Stimulated activated naive B cell treated with anti-CD40 and anti-IgM and Interleukin-4, amounts not matched to agents 10 μg/mL and 1 μg/mL and 100 μg/mL, for 72 hours (primary cell): ENCODE measurements around the gene MEG3.

ENCODE experiments used
- ATAC-seq, 2 donors: fragments of 150-1000 bp; cut with Tn5 transposase; replicated peaks; 2 replicates each; pipeline ENCODE4 v1.10.0; 2021; ENCODE audit warnings: moderate library complexity in 1 of 2
- DNase-seq: peaks from one replicate; pipeline ENCODE4 v3.0.0; 2021
- H3K27ac Mint-ChIP-seq: one replicate; pipeline ENCODE4 v1.8.0; 2022; ENCODE audit warnings: mild to moderate bottlenecking, mixed read lengths
- H3K27me3 Mint-ChIP-seq, 2 donors: one replicate each; pipeline ENCODE4 v1.8.0; 2022; ENCODE audit warnings: mixed read lengths in 2 of 2
- H3K36me3 Mint-ChIP-seq, 2 donors: one replicate each; pipeline ENCODE4 v1.8.0; 2022; ENCODE audit warnings: mixed read lengths in 2 of 2, mild to moderate bottlenecking in 1 of 2
- H3K4me1 Mint-ChIP-seq, 2 donors: one replicate each; pipeline ENCODE4 v1.8.0; 2022; ENCODE audit warnings: mixed read lengths in 2 of 2, mild to moderate bottlenecking in 1 of 2
- H3K4me3 Mint-ChIP-seq, 2 donors: one replicate each; pipeline ENCODE4 v1.8.0; 2022; ENCODE audit warnings: mild to moderate bottlenecking in 2 of 2, mixed read lengths in 2 of 2, moderate library complexity in 1 of 2
- H3K9me3 Mint-ChIP-seq, 2 donors: one replicate each; pipeline ENCODE4 v1.8.0; 2022; ENCODE audit warnings: mixed read lengths in 2 of 2, mild to moderate bottlenecking in 1 of 2

Gene MEG3

GRCh38 chr14:100784523-100785337, 41.2 kb upstream of the MEG3 start:
- H3K4me3 Mint-ChIP-seq: no peak overlapping the region
- ATAC-seq (no peak), DNase-seq (no peak)
- no peak overlapping the region for H3K27ac Mint-ChIP-seq
- H3K36me3 Mint-ChIP-seq: no peaks in the 10 kb centered on the region
- no peaks in the 10 kb centered on the region for H3K4me1 Mint-ChIP-seq
- H3K9me3 Mint-ChIP-seq: no peaks in the 10 kb centered on the region
- H3K27me3 Mint-ChIP-seq: peaks cover 5 to 25% of the 10 kb centered on the region in 2 donors

- DNase-seq (no peak), ATAC-seq (no peak)
- Mint-ChIP-seq H3K27me3 (peaks cover 5 to 21% of the 10 kb centered on the region in 2 donors), H3K36me3 (no peaks in the 10 kb centered on the region), H3K27ac (no peak overlapping the region), H3K9me3 (no peaks in the 10 kb centered on the region), H3K4me1 (no peaks in the 10 kb centered on the region), H3K4me3 (no peak overlapping the region)
Measured at GRCh38 chr14:100785338-100785615, 40.6 kb upstream of the MEG3 start.

GRCh38 chr14:100785626-100786025, 40.3 kb upstream of the MEG3 start:
- Mint-ChIP-seq H3K9me3 (no peaks in the 10 kb centered on the region), H3K27me3 (peaks cover 4 to 18% of the 10 kb centered on the region in 2 donors), H3K27ac (no peak overlapping the region), H3K4me1 (no peaks in the 10 kb centered on the region), H3K36me3 (no peaks in the 10 kb centered on the region), H3K4me3 (no peak overlapping the region)
- ATAC-seq: no peak
- no peak for DNase-seq

- no peak overlapping the region for H3K27ac Mint-ChIP-seq
- no peak for ATAC-seq
Measured at GRCh38 chr14:100786131-100786530, 39.8 kb upstream of the MEG3 start.

GRCh38 chr14:100786576-100787219, 39.2 kb upstream of the MEG3 start:
- H3K4me1 Mint-ChIP-seq: no peaks in the 10 kb centered on the region
- no peak overlapping the region for H3K4me3 Mint-ChIP-seq
- no peak overlapping the region for H3K27ac Mint-ChIP-seq
- H3K36me3 Mint-ChIP-seq: no peaks in the 10 kb centered on the region
- ATAC-seq: no peak
- H3K27me3 Mint-ChIP-seq: peaks cover 0 to 13% of the 10 kb centered on the region in 2 donors
- no peak for DNase-seq
- no peaks in the 10 kb centered on the region for H3K9me3 Mint-ChIP-seq

More at GRCh38 chr14:100786131-100786530, 39.8 kb upstream of the MEG3 start:
- DNase-seq: no peak
- no peak overlapping the region for H3K4me3 Mint-ChIP-seq
- no peaks in the 10 kb centered on the region for H3K36me3 Mint-ChIP-seq
- peaks cover 0 to 13% of the 10 kb centered on the region in 2 donors for H3K27me3 Mint-ChIP-seq
- H3K9me3 Mint-ChIP-seq: no peaks in the 10 kb centered on the region
- no peaks in the 10 kb centered on the region for H3K4me1 Mint-ChIP-seq

GRCh38 chr14:100787659-100788058, 38.3 kb upstream of the MEG3 start:
- DNase-seq (no peak), ATAC-seq (no peak)
- Mint-ChIP-seq H3K4me3 (no peak overlapping the region), H3K27ac (no peak overlapping the region), H3K36me3 (no peaks in the 10 kb centered on the region), H3K4me1 (no peaks in the 10 kb centered on the region), H3K9me3 (no peaks in the 10 kb centered on the region), H3K27me3 (peaks cover 0 to 17% of the 10 kb centered on the region in 2 donors)

- Mint-ChIP-seq H3K36me3 (no peaks in the 10 kb centered on the region), H3K27ac (no peak overlapping the region), H3K9me3 (no peaks in the 10 kb centered on the region), H3K27me3 (peaks cover 0 to 21% of the 10 kb centered on the region in 2 donors), H3K4me1 (no peaks in the 10 kb centered on the region), H3K4me3 (no peak overlapping the region)
- no peak for ATAC-seq
- no peak for DNase-seq
Measured at GRCh38 chr14:100788517-100788916, 37.4 kb upstream of the MEG3 start.

GRCh38 chr14:100788942-100789341, 37.0 kb upstream of the MEG3 start:
- Mint-ChIP-seq H3K27ac (no peak overlapping the region), H3K9me3 (no peaks in the 10 kb centered on the region), H3K4me1 (no peaks in the 10 kb centered on the region), H3K4me3 (no peak overlapping the region), H3K36me3 (no peaks in the 10 kb centered on the region), H3K27me3 (peaks cover 0 to 21% of the 10 kb centered on the region in 2 donors)
- ATAC-seq: no peak
- no peak for DNase-seq

- H3K4me3 Mint-ChIP-seq: no peak overlapping the region
- ATAC-seq (no peak), DNase-seq (no peak)
- H3K4me1 Mint-ChIP-seq: no peaks in the 10 kb centered on the region
- H3K36me3 Mint-ChIP-seq: no peaks in the 10 kb centered on the region
- peaks cover 0 to 28% of the 10 kb centered on the region in 2 donors for H3K27me3 Mint-ChIP-seq
- H3K27ac Mint-ChIP-seq: no peak overlapping the region
- H3K9me3 Mint-ChIP-seq: no peaks in the 10 kb centered on the region
Measured at GRCh38 chr14:100789460-100790417, 36.2 kb upstream of the MEG3 start.

- DNase-seq (no peak), ATAC-seq (no peak)
- peaks cover 0 to 28% of the 10 kb centered on the region in 2 donors for H3K27me3 Mint-ChIP-seq
- no peak overlapping the region for H3K27ac Mint-ChIP-seq
- H3K36me3 Mint-ChIP-seq: no peaks in the 10 kb centered on the region
- H3K4me1 Mint-ChIP-seq: no peaks in the 10 kb centered on the region
- no peak overlapping the region for H3K4me3 Mint-ChIP-seq
- no peaks in the 10 kb centered on the region for H3K9me3 Mint-ChIP-seq
Measured at GRCh38 chr14:100790502-100791347, 35.2 kb upstream of the MEG3 start.

GRCh38 chr14:100791348-100791735, 34.6 kb upstream of the MEG3 start:
- H3K4me1 Mint-ChIP-seq: no peaks in the 10 kb centered on the region
- no peaks in the 10 kb centered on the region for H3K9me3 Mint-ChIP-seq
- H3K36me3 Mint-ChIP-seq: no peaks in the 10 kb centered on the region
- no peak overlapping the region for H3K4me3 Mint-ChIP-seq
- peaks cover 0 to 28% of the 10 kb centered on the region in 2 donors for H3K27me3 Mint-ChIP-seq
- ATAC-seq (no peak), DNase-seq (no peak)
- no peak overlapping the region for H3K27ac Mint-ChIP-seq

GRCh38 chr14:100791995-100792394, 33.9 kb upstream of the MEG3 start:
- no peak for ATAC-seq
- Mint-ChIP-seq H3K27me3 (peaks cover 0 to 28% of the 10 kb centered on the region in 2 donors), H3K4me1 (no peaks in the 10 kb centered on the region), H3K27ac (no peak overlapping the region), H3K9me3 (no peaks in the 10 kb centered on the region), H3K36me3 (no peaks in the 10 kb centered on the region), H3K4me3 (no peak overlapping the region)
- DNase-seq: no peak

- H3K9me3 Mint-ChIP-seq: no peaks in the 10 kb centered on the region
Measured at GRCh38 chr14:100796946-100797345, 29.0 kb upstream of the MEG3 start.

GRCh38 chr14:100800041-100800440, 25.9 kb upstream of the MEG3 start:
- DNase-seq (no peak), ATAC-seq (no peak)
- H3K4me3 Mint-ChIP-seq: no peak overlapping the region
- H3K36me3 Mint-ChIP-seq: no peaks in the 10 kb centered on the region
- no peaks in the 10 kb centered on the region for H3K4me1 Mint-ChIP-seq
- H3K9me3 Mint-ChIP-seq: no peaks in the 10 kb centered on the region
- H3K27ac Mint-ChIP-seq: no peak overlapping the region
- H3K27me3 Mint-ChIP-seq: no peaks in the 10 kb centered on the region

More at GRCh38 chr14:100796946-100797345, 29.0 kb upstream of the MEG3 start:
- ATAC-seq (no peak), DNase-seq (no peak)
- Mint-ChIP-seq H3K27me3 (peaks cover 0 to 15% of the 10 kb centered on the region in 2 donors), H3K27ac (no peak overlapping the region), H3K36me3 (no peaks in the 10 kb centered on the region), H3K4me3 (no peak overlapping the region), H3K4me1 (no peaks in the 10 kb centered on the region)
